Right lung (tissue), 10 donors: ENCODE results near the gene PTRHD1. TPM values are rescaled to one million over a fixed set of nuclear protein-coding genes. Genes with fewer than 3 reads are reported as not detected.
"Not testable (repeated sequence)": the region's sequence is repeated elsewhere in the genome, so short reads cannot be mapped to it uniquely, and the experiment has no call there.

Experiments used
- DNase-seq, 2 donors: peaks; one replicate each; pipeline ENCODE4 v3.0.0-alpha.2; 2013
- long read RNA-seq, 8 donors: transcript quantifications; one replicate each; lab custom pipeline, GENCODE V29; 2026
- polyA plus RNA-seq, 5 donors: library from polyadenylated mRNA; unstranded; fragments of 120-200 nt; gene quantifications; one replicate each; pipeline versions ENCODE4 v1.2.1 to v1.2.3, GENCODE V29; 2013; ENCODE audit warnings: inconsistent platforms in 1 of 5, low replicate concordance in 1 of 5; ENCODE audit not compliant: insufficient read length in 5 of 5, insufficient read depth in 1 of 5

PTRHD1 gene
- polyA plus RNA-seq, result 10 to 100 TPM; 46.9 to 62.6 (median 51.6) TPM
- long read RNA-seq, donor 1, transcript PTRHD1-201 (2 exons, 1,105 nt), result major isoform, 147 of 147 reads
- long read RNA-seq, donor 1, partial matches to known transcripts, result 0 of 147 reads
- long read RNA-seq, donor 1, other reads (novel, unspliced or antisense), result 0 of 147 reads
- long read RNA-seq, donor 2, transcript PTRHD1-201 (2 exons, 1,105 nt), result major isoform, 65 of 65 reads
- long read RNA-seq, donor 2, partial matches to known transcripts, result 0 of 65 reads
- long read RNA-seq, donor 2, other reads (novel, unspliced or antisense), result 0 of 65 reads
- long read RNA-seq, donor 3, transcript PTRHD1-201 (2 exons, 1,105 nt), result major isoform, 101 of 101 reads
- long read RNA-seq, donor 3, partial matches to known transcripts, result 0 of 101 reads
- long read RNA-seq, donor 3, other reads (novel, unspliced or antisense), result 0 of 101 reads
- long read RNA-seq, donor 4, transcript PTRHD1-201 (2 exons, 1,105 nt), result major isoform, 64 of 75 reads
- long read RNA-seq, donor 4, partial matches to known transcripts, result 11 of 75 reads
- long read RNA-seq, donor 4, other reads (novel, unspliced or antisense), result 0 of 75 reads
- long read RNA-seq, donor 5, transcript PTRHD1-201 (2 exons, 1,105 nt), result major isoform, 159 of 184 reads
- long read RNA-seq, donor 5, partial matches to known transcripts, result 25 of 184 reads
- long read RNA-seq, donor 5, other reads (novel, unspliced or antisense), result 0 of 184 reads
- long read RNA-seq, donor 6, transcript PTRHD1-201 (2 exons, 1,105 nt), result major isoform, 130 of 131 reads
- long read RNA-seq, donor 6, partial matches to known transcripts, result 0 of 131 reads
- long read RNA-seq, donor 6, other reads (novel, unspliced or antisense), result 0 of 131 reads
- long read RNA-seq, donor 7, transcript PTRHD1-201 (2 exons, 1,105 nt), result major isoform, 62 of 62 reads
- long read RNA-seq, donor 7, partial matches to known transcripts, result 0 of 62 reads
- long read RNA-seq, donor 7, other reads (novel, unspliced or antisense), result 0 of 62 reads
- long read RNA-seq, donor 8, transcript PTRHD1-201 (2 exons, 1,105 nt), result major isoform, 45 of 52 reads
- long read RNA-seq, donor 8, partial matches to known transcripts, result 7 of 52 reads
- long read RNA-seq, donor 8, other reads (novel, unspliced or antisense), result 0 of 52 reads

- peak; percentile 98 for DNase-seq
Measured at GRCh38 chr2:24792874-24793760, at the start of gene PTRHD1, which contains the start of gene CENPO. TSS of gene PTRHD1 (minus strand) at chr2:24793391. CDS start at chr2:24793377, 14 bp downstream. TSS of gene CENPO (plus strand) at chr2:24793425. CDS start at chr2:24793920, 495 bp downstream.

GRCh38 chr2:24842081-24843050, 49.2 kb upstream of the PTRHD1 start:
- no peak for DNase-seq

- DNase-seq, result no peak
Measured at GRCh38 chr2:24840962-24841945, 48.1 kb upstream of the PTRHD1 start.

- no peak for DNase-seq
Measured at GRCh38 chr2:24840164-24840869, 47.1 kb upstream of the PTRHD1 start.

GRCh38 chr2:24839729-24840128, 46.5 kb upstream of the PTRHD1 start:
- no peak for DNase-seq

GRCh38 chr2:24838541-24838940, 45.4 kb upstream of the PTRHD1 start:
- no peak for DNase-seq

- DNase-seq, result no peak
Measured at GRCh38 chr2:24837996-24838513, 44.9 kb upstream of the PTRHD1 start.

- no peak for DNase-seq
Measured at GRCh38 chr2:24836706-24837105, 43.5 kb upstream of the PTRHD1 start.

- no peak for DNase-seq
Measured at GRCh38 chr2:24836206-24836605, 43.0 kb upstream of the PTRHD1 start.

- DNase-seq, result not testable (repeated sequence)
Measured at GRCh38 chr2:24835411-24835810, 42.2 kb upstream of the PTRHD1 start.

- no peak for DNase-seq
Measured at GRCh38 chr2:24834733-24835395, 41.7 kb upstream of the PTRHD1 start.

GRCh38 chr2:24833821-24834732, 40.9 kb upstream of the PTRHD1 start:
- DNase-seq, result no peak

- DNase-seq, result no peak
Measured at GRCh38 chr2:24832931-24833701, 39.9 kb upstream of the PTRHD1 start.

- DNase-seq, result no peak
Measured at GRCh38 chr2:24832521-24832920, 39.3 kb upstream of the PTRHD1 start.

- DNase-seq, result no peak
Measured at GRCh38 chr2:24832073-24832461, 38.9 kb upstream of the PTRHD1 start.
